Measurements from ENCODE around the gene RIN3. TPM values are rescaled to one million over a fixed set of nuclear protein-coding genes. Genes with fewer than 3 reads are reported as not detected.

The RIN3 gene
- total RNA-seq, 1 donor = 7.2 TPM

GRCh38 chr14:92505826-92506225 is 7.8 kb upstream of the RIN3 start:
- no peak overlapping the region for H3K4me3 ChIP-seq (ENCODE audit: low read depth, low read length)
- DNase-seq (ENCODE audit: low read depth) = no peak
- no peak for TF ChIP-seq CTCF (IDR thresholded peaks at IDR 0.05; ENCODE audit: insufficient read depth, low read length)

- TF ChIP-seq CTCF (IDR thresholded peaks at IDR 0.05; ENCODE audit: insufficient read depth, low read length) = no peak
- DNase-seq (ENCODE audit: low read depth) = no peak
- no peak overlapping the region for H3K4me3 ChIP-seq (ENCODE audit: low read depth, low read length)
These were observed 7.3 kb upstream of the RIN3 start for GRCh38 chr14:92506231-92506630.

GRCh38 chr14:92507174-92507768 is 6.3 kb upstream of the RIN3 start:
- H3K4me3 ChIP-seq (ENCODE audit: low read depth, low read length) = no peak overlapping the region
- TF ChIP-seq CTCF (IDR thresholded peaks at IDR 0.05; ENCODE audit: insufficient read depth, low read length) = no peak
- DNase-seq (ENCODE audit: low read depth) = no peak

GRCh38 chr14:92510972-92511371 is 2.6 kb upstream of the RIN3 start:
- H3K4me3 ChIP-seq (ENCODE audit: low read depth, low read length) = no peak overlapping the region
- TF ChIP-seq CTCF (IDR thresholded peaks at IDR 0.05; ENCODE audit: insufficient read depth, low read length) = no peak
- DNase-seq (ENCODE audit: low read depth) = no peak

- H3K4me3 ChIP-seq (ENCODE audit: low read depth, low read length) = no peak overlapping the region
- DNase-seq (ENCODE audit: low read depth) = peak; percentile 92
- TF ChIP-seq CTCF (IDR thresholded peaks at IDR 0.05; ENCODE audit: insufficient read depth, low read length) = no peak
These were observed 1.9 kb upstream of the RIN3 start for GRCh38 chr14:92511453-92512238.

GRCh38 chr14:92512807-92513203 is 776 bp upstream of the RIN3 start:
- no peak for DNase-seq (ENCODE audit: low read depth)
- TF ChIP-seq CTCF (IDR thresholded peaks at IDR 0.05; ENCODE audit: insufficient read depth, low read length) = no peak
- peak overlapping the region; percentile 76 for H3K4me3 ChIP-seq (ENCODE audit: low read depth, low read length)
